Measurements from ENCODE around the gene CROCC2. TPM values are rescaled to one million over a fixed set of nuclear protein-coding genes. Genes with fewer than 3 reads are reported as not detected.

CROCC2 gene
- total RNA-seq, 2 experiments from 2014 or later, result not detected

DNA sequence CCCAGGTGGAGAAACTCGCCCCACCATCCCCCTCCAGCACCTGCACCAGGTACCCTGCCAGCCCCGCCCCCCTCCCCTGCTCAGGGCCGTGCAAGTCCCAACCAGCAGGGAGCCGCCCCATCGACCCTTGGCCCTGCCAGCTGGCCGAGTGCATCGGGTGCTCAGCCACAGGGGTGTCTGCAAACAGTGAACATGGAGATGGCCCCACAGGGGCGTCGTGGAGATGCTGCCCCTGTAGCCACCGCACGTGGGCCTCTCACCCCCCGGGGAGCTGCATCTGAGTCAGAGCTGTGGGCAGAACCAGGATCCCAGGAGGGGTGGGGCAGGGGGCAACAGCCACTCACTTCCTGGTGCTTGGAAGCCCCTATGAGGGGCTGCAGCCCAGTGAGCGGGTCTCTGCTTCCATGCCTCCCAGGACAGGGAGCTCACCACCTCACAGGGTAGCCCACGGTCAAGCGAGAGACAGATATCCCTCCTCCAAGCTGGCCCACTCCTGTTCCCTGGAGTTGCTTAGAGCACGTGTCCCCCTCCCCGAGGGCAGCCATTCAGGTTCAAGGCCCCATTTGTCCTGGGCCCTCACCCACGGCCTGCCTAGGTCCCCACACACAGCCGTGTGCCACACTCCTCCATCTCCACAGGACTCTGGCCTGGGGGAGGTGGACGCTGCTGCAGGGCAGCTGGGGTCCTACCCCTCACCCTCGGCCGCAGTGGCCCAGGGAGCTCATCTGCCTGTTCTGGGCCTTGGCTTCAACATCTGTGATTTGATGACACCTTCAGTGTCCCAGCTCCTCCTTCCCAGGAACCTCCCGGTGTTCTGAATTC lies 9.1 kb upstream of the CROCC2 start:
- DNase-seq (no peak), ATAC-seq (no peak)
- Mint-ChIP-seq H3K36me3 (ENCODE audit: low read depth) (no peaks in the 10 kb centered on the region), H3K4me3 (no peak overlapping the region), H3K27ac (no peak overlapping the region), H3K9me3 (ENCODE audit: low read depth) (no peaks in the 10 kb centered on the region), H3K4me1 (no peaks in the 10 kb centered on the region), H3K27me3 (no peaks in the 10 kb centered on the region)
- ChIA-PET POLR2A (no interaction called here), CTCF (no interaction called here)
- intact Hi-C loops (cut with DNase I, micrococcal nuclease), result no loop called here

GRCh38 chr2:240898108-240898730 lies 7.9 kb upstream of the CROCC2 start:
- ATAC-seq (no peak), DNase-seq (no peak)
- H3K4me1 Mint-ChIP-seq, result no peaks in the 10 kb centered on the region
- H3K36me3 Mint-ChIP-seq (ENCODE audit: low read depth), result no peaks in the 10 kb centered on the region
- CTCF ChIA-PET, result no interaction called here
- H3K4me3 Mint-ChIP-seq, result no peak overlapping the region
- no peak overlapping the region for H3K27ac Mint-ChIP-seq
- H3K27me3 Mint-ChIP-seq, result no peaks in the 10 kb centered on the region
- intact Hi-C loops (cut with DNase I, micrococcal nuclease), result no loop called here
- H3K9me3 Mint-ChIP-seq (ENCODE audit: low read depth), result no peaks in the 10 kb centered on the region
- POLR2A ChIA-PET, result no interaction called here

DNA sequence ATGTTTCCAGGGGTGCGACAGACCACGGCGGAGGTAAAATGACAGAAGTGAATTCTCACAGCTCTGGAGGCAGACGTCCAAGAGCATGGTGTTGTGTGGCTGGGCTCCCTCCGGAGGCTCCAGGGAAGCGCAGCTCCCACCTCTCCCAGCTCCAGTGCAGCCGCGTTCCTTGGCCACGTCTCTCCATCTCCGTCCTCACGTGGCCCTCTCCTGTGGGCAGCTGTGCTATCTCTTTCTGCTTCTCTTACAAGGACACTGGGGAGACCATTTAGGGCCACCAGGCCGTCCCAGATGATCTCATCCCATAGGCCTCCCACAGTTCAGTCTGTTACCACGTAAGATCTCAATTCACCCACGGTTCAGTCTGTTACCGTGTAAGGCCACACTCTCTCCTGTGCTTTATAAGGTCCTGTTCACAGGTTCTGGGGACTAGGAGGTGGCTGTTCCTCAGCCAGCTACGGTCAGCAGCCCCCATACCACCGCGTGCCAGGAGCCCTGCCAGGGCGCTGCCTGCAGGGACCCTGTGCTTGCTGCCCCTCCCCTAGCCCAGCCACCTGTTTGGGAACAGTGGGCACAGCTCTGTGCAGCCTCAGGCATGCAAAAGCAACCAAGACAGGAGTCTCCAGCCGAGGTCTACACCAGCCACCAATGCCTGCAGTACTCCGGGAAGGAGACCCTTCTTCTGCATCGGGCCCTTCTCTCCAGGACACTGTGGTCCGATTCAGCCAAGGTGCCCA lies 7.2 kb upstream of the CROCC2 start:
- Mint-ChIP-seq H3K27ac (no peak overlapping the region), H3K4me1 (no peaks in the 10 kb centered on the region), H3K9me3 (ENCODE audit: low read depth) (no peaks in the 10 kb centered on the region), H3K27me3 (no peaks in the 10 kb centered on the region), H3K36me3 (ENCODE audit: low read depth) (no peaks in the 10 kb centered on the region), H3K4me3 (no peak overlapping the region)
- POLR2A ChIA-PET, result no interaction called here
- DNase-seq (no peak), ATAC-seq (no peak)
- intact Hi-C loops (cut with DNase I, micrococcal nuclease), result no loop called here
- CTCF ChIA-PET, result no interaction called here

DNA sequence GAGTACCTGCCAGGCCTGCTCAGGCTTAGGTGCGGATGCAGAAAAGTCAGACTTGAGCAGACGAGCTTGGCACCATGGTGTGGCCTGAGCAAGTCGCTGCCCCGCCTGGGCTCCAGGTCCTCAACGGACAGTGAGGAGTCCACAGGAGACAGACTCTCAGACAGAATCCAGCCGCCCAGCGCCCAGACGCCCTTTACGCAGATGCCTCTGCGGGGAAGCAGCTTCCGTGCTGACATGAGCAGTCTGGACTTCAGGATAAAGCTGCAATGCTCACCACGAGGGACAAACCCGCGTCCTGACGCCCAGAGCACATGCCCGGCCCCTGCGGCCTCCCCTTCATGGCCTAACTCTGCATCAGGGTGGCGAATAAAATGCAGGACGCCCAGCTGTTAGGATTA lies 6.7 kb upstream of the CROCC2 start:
- intact Hi-C loops (cut with DNase I, micrococcal nuclease), result no loop called here
- H3K27me3 Mint-ChIP-seq, result no peaks in the 10 kb centered on the region
- H3K36me3 Mint-ChIP-seq (ENCODE audit: low read depth), result no peaks in the 10 kb centered on the region
- H3K9me3 Mint-ChIP-seq (ENCODE audit: low read depth), result no peaks in the 10 kb centered on the region
- POLR2A ChIA-PET, result no interaction called here
- ATAC-seq, result no peak
- CTCF ChIA-PET, result no interaction called here
- no peaks in the 10 kb centered on the region for H3K4me1 Mint-ChIP-seq
- DNase-seq, result no peak
- no peak overlapping the region for H3K27ac Mint-ChIP-seq
- no peak overlapping the region for H3K4me3 Mint-ChIP-seq

DNA sequence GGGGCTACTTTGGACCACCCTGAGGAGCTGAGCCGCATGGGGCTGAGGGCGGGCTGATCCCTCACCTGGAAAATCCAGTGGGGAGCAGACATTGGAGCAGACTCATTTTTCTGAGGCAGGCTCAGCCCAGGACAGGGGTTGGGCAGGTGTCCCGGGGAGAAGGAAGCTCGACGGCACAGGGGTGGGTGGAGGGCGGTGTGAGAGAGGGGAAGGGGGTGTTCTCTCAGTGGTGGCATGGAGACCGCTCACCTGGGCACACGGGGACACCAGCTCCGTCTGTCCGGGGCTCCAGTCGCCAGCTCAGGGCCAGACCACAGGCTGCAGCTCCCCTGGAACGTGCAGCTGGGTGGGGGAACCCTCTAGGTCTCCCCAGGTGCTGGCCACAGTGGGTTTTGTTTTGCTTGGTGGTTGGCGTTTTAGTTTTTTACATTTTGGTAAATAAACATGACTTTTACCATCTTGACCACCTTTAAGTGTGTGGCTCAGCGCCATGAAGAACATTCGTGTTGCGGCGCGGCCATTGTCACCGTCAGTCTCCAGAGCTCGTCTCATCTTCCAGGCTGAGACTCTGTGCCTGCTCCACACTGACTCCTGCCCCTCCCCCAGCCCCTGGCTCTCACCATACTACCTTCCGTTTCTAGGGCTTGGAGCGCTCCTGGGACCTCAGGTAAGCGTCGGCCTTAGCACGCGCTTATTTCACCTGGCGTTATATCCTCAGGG lies 5.8 kb upstream of the CROCC2 start:
- no peak overlapping the region for H3K4me3 Mint-ChIP-seq
- H3K27me3 Mint-ChIP-seq, result no peaks in the 10 kb centered on the region
- ChIA-PET POLR2A (no interaction called here), CTCF (no interaction called here)
- H3K36me3 Mint-ChIP-seq (ENCODE audit: low read depth), result no peaks in the 10 kb centered on the region
- no peaks in the 10 kb centered on the region for H3K9me3 Mint-ChIP-seq (ENCODE audit: low read depth)
- ATAC-seq (no peak), DNase-seq (no peak)
- intact Hi-C loops (cut with DNase I, micrococcal nuclease), result no loop called here
- no peak overlapping the region for H3K27ac Mint-ChIP-seq
- H3K4me1 Mint-ChIP-seq, result no peaks in the 10 kb centered on the region

DNA sequence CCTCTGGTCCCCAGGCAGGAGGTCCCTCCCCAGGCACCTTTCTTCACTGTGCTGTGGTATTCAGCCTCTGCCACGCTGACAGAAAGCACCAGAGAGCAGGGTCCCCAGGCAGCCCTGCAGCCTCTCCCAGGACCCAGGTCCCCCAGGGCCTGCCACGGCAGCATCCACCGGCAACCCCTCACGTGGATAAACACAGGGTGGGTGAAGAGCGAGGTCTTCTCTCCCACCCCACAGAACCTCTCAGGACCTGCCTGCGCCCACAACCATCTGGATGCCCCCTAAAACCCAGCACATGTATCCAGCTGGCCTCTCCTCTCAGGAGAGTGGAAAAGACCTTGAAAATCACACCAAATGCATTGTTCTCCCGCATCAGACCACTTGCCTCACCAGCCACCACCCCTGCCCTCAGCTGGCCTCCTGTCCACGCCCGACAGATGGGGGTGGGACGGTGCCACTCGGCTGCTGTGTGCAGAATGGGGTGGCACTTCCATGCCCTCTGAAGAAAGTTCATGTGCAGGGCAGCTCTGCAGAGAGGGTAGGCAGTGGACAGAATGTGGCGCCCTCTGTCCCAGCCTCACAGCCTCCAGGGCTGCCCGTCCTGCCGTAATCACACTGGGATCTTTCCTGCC lies 4.0 kb upstream of the CROCC2 start:
- POLR2A ChIA-PET, result no interaction called here
- DNase-seq (no peak), ATAC-seq (no peak)
- H3K36me3 Mint-ChIP-seq (ENCODE audit: low read depth), result no peaks in the 10 kb centered on the region
- no peaks in the 10 kb centered on the region for H3K4me1 Mint-ChIP-seq
- CTCF ChIA-PET, result interaction anchor here (1.4 kb wide), 1 partner anchor 12 kb away, joined by 3 read pairs; no protein-coding TSS in a partner anchor
- intact Hi-C loops (cut with DNase I, micrococcal nuclease), result no loop called here
- H3K4me3 Mint-ChIP-seq, result no peak overlapping the region
- no peaks in the 10 kb centered on the region for H3K27me3 Mint-ChIP-seq
- H3K27ac Mint-ChIP-seq, result no peak overlapping the region
- no peaks in the 10 kb centered on the region for H3K9me3 Mint-ChIP-seq (ENCODE audit: low read depth)

DNA sequence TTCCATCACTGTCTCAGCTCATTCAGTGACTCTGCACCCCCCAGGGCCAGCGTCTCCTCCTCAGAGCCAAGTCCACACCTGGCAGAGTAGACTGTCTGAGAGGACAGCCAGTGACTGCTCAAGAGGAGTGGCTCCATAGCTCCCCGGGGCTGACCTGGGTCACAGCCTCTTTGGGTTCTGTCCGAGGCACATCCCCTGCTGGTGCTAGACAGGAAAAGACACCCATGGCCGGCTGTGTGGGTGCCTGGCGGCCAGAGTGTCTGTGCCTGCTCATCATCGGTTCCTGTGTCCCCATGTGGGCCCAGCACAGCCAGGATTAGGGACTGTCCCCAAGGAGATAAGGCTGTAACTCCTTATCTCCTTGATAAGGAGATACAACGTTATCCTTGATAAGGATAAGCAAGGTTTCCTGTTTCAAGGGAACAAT lies 3.5 kb upstream of the CROCC2 start:
- intact Hi-C loops (cut with DNase I, micrococcal nuclease), result no loop called here
- no peak overlapping the region for H3K4me3 Mint-ChIP-seq
- no peak for ATAC-seq
- no peak overlapping the region for H3K27ac Mint-ChIP-seq
- ChIA-PET POLR2A (no interaction called here), CTCF (interaction anchor here (1.4 kb wide), 1 partner anchor 12 kb away, joined by 3 read pairs; no protein-coding TSS in a partner anchor)
- no peaks in the 10 kb centered on the region for H3K27me3 Mint-ChIP-seq
- H3K9me3 Mint-ChIP-seq (ENCODE audit: low read depth), result no peaks in the 10 kb centered on the region
- no peaks in the 10 kb centered on the region for H3K4me1 Mint-ChIP-seq
- H3K36me3 Mint-ChIP-seq (ENCODE audit: low read depth), result no peaks in the 10 kb centered on the region
- DNase-seq, result no peak

DNA sequence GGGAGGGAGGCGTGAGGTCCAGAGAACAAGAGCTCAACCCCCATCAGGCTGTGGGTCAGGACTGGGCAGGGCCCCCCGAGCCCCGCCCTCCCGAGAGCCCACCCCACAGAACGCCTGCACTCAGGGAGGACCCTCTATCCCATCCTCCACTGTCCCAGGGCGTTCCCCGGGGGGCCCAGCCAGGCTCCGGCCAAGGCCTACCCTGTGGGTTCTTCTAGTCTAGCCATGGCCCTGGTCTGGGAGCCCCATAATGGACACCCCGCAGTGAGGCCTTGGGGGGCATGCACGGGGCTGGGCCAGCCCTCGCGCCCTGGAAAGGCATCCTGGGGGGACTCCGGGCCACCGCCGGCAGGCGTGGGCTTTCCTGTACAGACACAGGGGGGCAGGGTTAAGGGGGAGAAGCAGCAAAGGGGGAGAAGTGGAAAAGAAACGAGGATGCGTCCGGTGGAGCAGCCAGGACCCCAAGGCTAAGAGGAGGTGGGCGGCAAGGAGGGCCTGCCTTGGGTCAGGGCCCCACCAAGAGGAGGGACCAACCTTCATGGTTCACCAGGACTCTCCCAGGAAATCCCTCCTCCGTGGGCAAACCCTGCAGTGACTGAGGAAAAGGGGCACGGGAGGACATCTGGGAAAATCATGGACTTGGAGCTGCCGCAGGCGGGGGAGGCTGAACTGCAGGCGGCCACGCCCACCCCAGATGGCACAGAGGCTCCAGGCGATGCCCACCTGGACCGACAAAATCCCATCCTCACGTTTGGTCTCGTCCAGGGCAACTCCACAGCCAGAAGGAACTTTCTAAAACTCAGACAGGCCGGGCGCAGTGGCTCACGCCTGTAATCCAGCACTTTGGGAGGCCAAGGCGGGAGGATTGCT lies 2.7 kb upstream of the CROCC2 start:
- no peaks in the 10 kb centered on the region for H3K9me3 Mint-ChIP-seq (ENCODE audit: low read depth)
- H3K4me3 Mint-ChIP-seq, result no peak overlapping the region
- ChIA-PET POLR2A (no interaction called here), CTCF (no interaction called here)
- no peak overlapping the region for H3K27ac Mint-ChIP-seq
- no peaks in the 10 kb centered on the region for H3K4me1 Mint-ChIP-seq
- no peak for ATAC-seq
- DNase-seq, result no peak
- no peaks in the 10 kb centered on the region for H3K36me3 Mint-ChIP-seq (ENCODE audit: low read depth)
- intact Hi-C loops (cut with DNase I, micrococcal nuclease), result no loop called here
- H3K27me3 Mint-ChIP-seq, result no peaks in the 10 kb centered on the region

- Mint-ChIP-seq H3K9me3 (ENCODE audit: low read depth) (no peaks in the 10 kb centered on the region), H3K4me1 (no peaks in the 10 kb centered on the region), H3K36me3 (ENCODE audit: low read depth) (no peaks in the 10 kb centered on the region), H3K27me3 (no peaks in the 10 kb centered on the region), H3K4me3 (no peak overlapping the region), H3K27ac (no peak overlapping the region)
- ChIA-PET POLR2A (no interaction called here), CTCF (no interaction called here)
- intact Hi-C loops (cut with DNase I, micrococcal nuclease), result no loop called here
- DNase-seq (no peak), ATAC-seq (no peak)
Observed at GRCh38 chr2:240904216-240905175, 1.6 kb upstream of the CROCC2 start.

DNA sequence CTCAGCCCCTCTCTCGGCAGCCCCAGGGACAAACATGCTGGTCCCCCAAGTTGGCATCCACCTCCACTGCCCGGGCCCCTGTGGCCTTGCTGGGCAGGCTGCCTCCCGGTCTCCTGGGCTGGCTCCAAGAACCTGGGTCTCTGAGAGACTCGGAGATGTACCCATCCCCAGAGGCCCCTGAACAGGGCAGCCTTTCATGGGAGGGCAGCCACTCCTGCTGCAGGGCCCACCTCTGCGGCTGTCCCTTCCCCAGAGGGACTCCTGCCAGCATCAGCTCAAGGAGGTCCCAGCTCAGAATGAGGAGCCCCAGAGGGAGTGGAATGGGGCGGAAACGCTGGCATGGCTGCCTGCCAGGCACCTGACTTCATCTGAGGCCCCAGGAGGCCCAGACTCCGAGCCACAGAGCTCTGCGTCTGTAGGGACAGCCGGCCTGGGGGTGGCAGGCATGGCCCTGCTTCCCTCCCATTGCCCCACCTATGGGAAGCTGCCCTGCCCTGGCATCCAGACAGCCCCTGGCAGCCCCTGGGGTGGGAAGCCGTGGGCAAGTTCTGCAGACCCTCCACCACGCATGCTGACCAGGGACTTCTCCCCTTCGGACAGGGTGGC lies 857 bp upstream of the CROCC2 start:
- Mint-ChIP-seq H3K4me3 (no peak overlapping the region), H3K36me3 (ENCODE audit: low read depth) (no peaks in the 10 kb centered on the region), H3K9me3 (ENCODE audit: low read depth) (no peaks in the 10 kb centered on the region), H3K27ac (no peak overlapping the region), H3K4me1 (no peaks in the 10 kb centered on the region), H3K27me3 (no peaks in the 10 kb centered on the region)
- intact Hi-C loops (cut with DNase I, micrococcal nuclease), result no loop called here
- ChIA-PET CTCF (no interaction called here), POLR2A (no interaction called here)
- DNase-seq, result no peak
- ATAC-seq, result no peak
